SJSA1 (cell line): ENCODE results near the gene ARMC7. TPM values are rescaled to one million over a fixed set of nuclear protein-coding genes. Genes with fewer than 3 reads are reported as not detected.

Experiments used
- DNase-seq, 2 experiments: peaks; one replicate each; pipeline ENCODE4 v3.0.0-alpha.2; 2015 to 2020; ENCODE audit warnings: low spot score in 2 of 2, low read depth in 1 of 2
- H3K27ac ChIP-seq: fragments of 250-450 bp; sonication (Bioruptor Pico); 2 replicates; pipeline ENCODE4 v1.5.1; 2020; ENCODE audit warnings: mild to moderate bottlenecking, moderate library complexity
- H3K27me3 ChIP-seq: fragments of 250-450 bp; sonication (Bioruptor Pico); replicated peaks from 2 replicates; pipeline ENCODE4 v1.5.1; 2020; ENCODE audit warnings: mild to moderate bottlenecking, moderate library complexity
- H3K36me3 ChIP-seq: fragments of 250-450 bp; sonication (Bioruptor Pico); 2 replicates; pipeline ENCODE4 v1.5.1; 2020; ENCODE audit warnings: mild to moderate bottlenecking
- H3K4me1 ChIP-seq: fragments of 250-450 bp; sonication (Bioruptor Pico); replicated peaks from 2 replicates; pipeline ENCODE4 v1.6.1; 2021; ENCODE audit warnings: mild to moderate bottlenecking
- H3K4me3 ChIP-seq: fragments of 250-450 bp; sonication (Bioruptor Pico); 2 replicates; pipeline ENCODE4 v1.5.1; 2020; ENCODE audit warnings: mild to moderate bottlenecking
- H3K9me3 ChIP-seq: fragments of 250-450 bp; sonication (Bioruptor Pico); replicated peaks from 2 replicates; pipeline ENCODE4 v1.5.1; 2020; ENCODE audit warnings: mild to moderate bottlenecking
- total RNA-seq: library from RNA; depleted of rRNA; stranded (reverse); fragments of >200 nt; shearing (Covaris generic); gene quantifications from 2 replicates; pipeline ENCODE4 v1.2.3, GENCODE V29; 2014; rRNA removed

The ARMC7 gene
- total RNA-seq, 1 experiment from 2014 or later: 6.6 TPM

DNA sequence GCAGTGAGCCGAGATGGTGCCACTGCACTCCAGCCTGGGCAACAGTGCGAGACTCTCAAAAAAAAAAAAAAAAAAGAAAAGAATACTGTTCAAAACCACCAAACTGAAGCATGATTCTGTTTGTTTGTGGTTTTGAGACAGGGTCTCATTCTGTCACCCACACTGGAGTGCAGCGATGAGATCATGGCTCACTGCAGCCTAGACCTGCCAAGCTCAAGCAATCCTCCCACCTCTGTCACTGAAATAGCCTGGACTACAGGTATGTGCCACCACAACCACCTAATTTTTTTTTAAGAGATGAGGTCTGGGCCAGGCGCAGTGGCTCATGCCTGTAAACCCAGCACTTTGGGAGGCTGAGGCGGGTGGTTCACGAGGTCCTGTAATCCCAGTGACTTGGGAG lies 68.7 kb downstream of the ARMC7 start:
- H3K27me3 ChIP-seq: no peaks in the 10 kb centered on the region
- no peak overlapping the region for H3K4me3 ChIP-seq
- no peak for DNase-seq
- no peak overlapping the region for H3K27ac ChIP-seq
- H3K36me3 ChIP-seq: peaks cover 89% of the 10 kb centered on the region
- H3K9me3 ChIP-seq: no peaks in the 10 kb centered on the region
- H3K4me1 ChIP-seq: peaks cover 11% of the 10 kb centered on the region

Other genes starting within 250 kb of the ARMC7 start
- gene FDXR, start 237.0 kb upstream of the ARMC7 start, total RNA-seq: 14.5 and 18.3 TPM in 2 replicates
- gene FADS6, start 216.3 kb upstream of the ARMC7 start, total RNA-seq: not detected in 2 replicates
- gene USH1G, start 186.7 kb upstream of the ARMC7 start, total RNA-seq: not detected in 2 replicates
- gene OTOP2, start 185.7 kb upstream of the ARMC7 start, total RNA-seq: not detected in 2 replicates
- gene OTOP3, start 174.1 kb upstream of the ARMC7 start, total RNA-seq: not detected in 2 replicates
- gene HID1, start 137.2 kb upstream of the ARMC7 start, total RNA-seq: 0.16 TPM in 1 of 2 replicates, not detected in the other
- gene CDR2L, start 122.3 kb upstream of the ARMC7 start, total RNA-seq: 9.6 and 14.7 TPM in 2 replicates
- 154 and 186 TPM in 2 replicates for gene MRPL58, start 97.3 kb upstream of the ARMC7 start, total RNA-seq
- 601 and 1,079 TPM in 2 replicates for gene ATP5PD, start 63.0 kb upstream of the ARMC7 start, total RNA-seq
- 24.4 and 28.6 TPM in 2 replicates for gene KCTD2, start 62.7 kb upstream of the ARMC7 start, total RNA-seq
- gene SLC16A5, start 22.0 kb upstream of the ARMC7 start, total RNA-seq: 0.50 and 0.71 TPM in 2 replicates
- gene NT5C, start 21.8 kb downstream of the ARMC7 start, total RNA-seq: 130 and 136 TPM in 2 replicates
- 340 and 870 TPM in 2 replicates for gene JPT1, start 44.5 kb downstream of the ARMC7 start, total RNA-seq
- gene SUMO2, start 73.0 kb downstream of the ARMC7 start, total RNA-seq: 177 and 212 TPM in 2 replicates
- 75.1 and 110 TPM in 2 replicates for gene NUP85, start 95.7 kb downstream of the ARMC7 start, total RNA-seq
- 13.1 and 13.8 TPM in 2 replicates for gene GGA3, start 151.6 kb downstream of the ARMC7 start, total RNA-seq
- gene MRPS7, start 151.9 kb downstream of the ARMC7 start, total RNA-seq: 91.5 and 113 TPM in 2 replicates
- gene MIF4GD, start 161.3 kb downstream of the ARMC7 start, total RNA-seq: 8.5 and 10.7 TPM in 2 replicates
- 8.5 and 21.7 TPM in 2 replicates for gene SLC25A19, start 179.5 kb downstream of the ARMC7 start, total RNA-seq